Ovary (tissue), 3 donors: ENCODE results near the gene WDFY4.

Source experiments
- POLR2A ChIP-seq: fragments of 450-650 bp; IDR thresholded peaks from one replicate; pipeline ENCODE4 v1.6.1; 2017; ENCODE audit warnings: antibody characterized with exemption, mild to moderate bottlenecking, moderate library complexity
- TF ChIP-seq, protein P1 (sequence below), 3 donors: fragments of 450-650 bp in 2 of 3; fragments of 200-600 bp in 1 of 3; IDR thresholded peaks; one replicate each; pipeline versions ENCODE4 v1.5.1 to v1.8.0; 2016 to 2022; ENCODE audit warnings: antibody characterized with exemption in 3 of 3, mild to moderate bottlenecking in 1 of 3
- donor health status: DM: no; HTN: no; CAD: no.

DNA sequence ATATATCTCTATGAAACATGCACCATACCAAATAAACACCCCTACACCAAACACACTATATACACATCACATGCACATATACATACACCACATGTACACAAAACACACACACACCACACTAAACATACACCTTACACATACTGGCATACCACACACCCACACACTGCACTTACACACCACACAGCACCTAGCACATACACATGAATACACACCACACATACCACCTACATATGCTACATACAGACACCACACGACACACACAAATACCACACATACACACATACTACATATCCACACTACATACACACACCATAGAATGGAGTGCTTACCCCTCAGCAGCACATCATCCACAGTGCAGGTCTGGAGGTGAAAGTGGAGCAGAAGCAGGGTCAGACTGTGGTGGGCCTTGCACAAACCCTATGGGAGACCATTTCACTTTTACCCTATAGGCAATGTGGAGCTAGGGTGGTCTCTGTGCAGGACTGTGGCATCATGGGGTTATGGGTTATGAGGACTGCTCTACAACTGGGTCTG is 64.6 kb downstream of the WDFY4 start:
- TF ChIP-seq, protein P1, sequence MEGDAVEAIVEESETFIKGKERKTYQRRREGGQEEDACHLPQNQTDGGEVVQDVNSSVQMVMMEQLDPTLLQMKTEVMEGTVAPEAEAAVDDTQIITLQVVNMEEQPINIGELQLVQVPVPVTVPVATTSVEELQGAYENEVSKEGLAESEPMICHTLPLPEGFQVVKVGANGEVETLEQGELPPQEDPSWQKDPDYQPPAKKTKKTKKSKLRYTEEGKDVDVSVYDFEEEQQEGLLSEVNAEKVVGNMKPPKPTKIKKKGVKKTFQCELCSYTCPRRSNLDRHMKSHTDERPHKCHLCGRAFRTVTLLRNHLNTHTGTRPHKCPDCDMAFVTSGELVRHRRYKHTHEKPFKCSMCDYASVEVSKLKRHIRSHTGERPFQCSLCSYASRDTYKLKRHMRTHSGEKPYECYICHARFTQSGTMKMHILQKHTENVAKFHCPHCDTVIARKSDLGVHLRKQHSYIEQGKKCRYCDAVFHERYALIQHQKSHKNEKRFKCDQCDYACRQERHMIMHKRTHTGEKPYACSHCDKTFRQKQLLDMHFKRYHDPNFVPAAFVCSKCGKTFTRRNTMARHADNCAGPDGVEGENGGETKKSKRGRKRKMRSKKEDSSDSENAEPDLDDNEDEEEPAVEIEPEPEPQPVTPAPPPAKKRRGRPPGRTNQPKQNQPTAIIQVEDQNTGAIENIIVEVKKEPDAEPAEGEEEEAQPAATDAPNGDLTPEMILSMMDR (IDR thresholded peaks at IDR 0.05) = no peak
- no peak for TF ChIP-seq POLR2A
